ENCODE results near the gene LCN15.

- no peak for TF ChIP-seq YY1 (IDR thresholded peaks at IDR 0.05; ENCODE audit: insufficient read depth, insufficient read length)
- no peak for TF ChIP-seq ZNF274 (IDR thresholded peaks at IDR 0.05; ENCODE audit: low read depth, low read length)
Observed at GRCh38 chr9:136763649-136764035, 676 bp downstream of the LCN15 start.

All from NT2/D1 (cell line).